HG02870 (cell line): ENCODE results near the gene VPS72.
"Not testable (repeated sequence)": the region's sequence is repeated elsewhere in the genome, so short reads cannot be mapped to it uniquely, and the experiment has no call there.

Source experiments
- ATAC-seq: cut with Tn5 transposase; IDR thresholded peaks from one replicate; pipeline ENCODE4 v1.9.1; 2021; ENCODE audit warnings: mild to moderate bottlenecking, moderate library complexity; ENCODE audit not compliant: unreplicated experiment

VPS72 gene

GRCh38 chr1:151189637-151190445 is at the start of gene VPS72:
VPS72 (minus strand) TSS chr1:151190197; CDS start chr1:151190121, 76 bp downstream.
- peak; percentile 84 for ATAC-seq

- ATAC-seq = no peak
These were observed 48.4 kb upstream of the VPS72 start for GRCh38 chr1:151238467-151238739.

- no peak for ATAC-seq
These were observed 47.9 kb upstream of the VPS72 start for GRCh38 chr1:151237678-151238466.

- no peak for ATAC-seq
These were observed 45.2 kb upstream of the VPS72 start for GRCh38 chr1:151235235-151235634.

- ATAC-seq = no peak
These were observed 32.1 kb upstream of the VPS72 start for GRCh38 chr1:151222130-151222529.

GRCh38 chr1:151221616-151222015 is 31.6 kb upstream of the VPS72 start:
- ATAC-seq = no peak

GRCh38 chr1:151213560-151213959 is 23.6 kb upstream of the VPS72 start:
- ATAC-seq = no peak

GRCh38 chr1:151211972-151212705 is 22.1 kb upstream of the VPS72 start:
- no peak for ATAC-seq

GRCh38 chr1:151210830-151211229 is 20.8 kb upstream of the VPS72 start:
- ATAC-seq = no peak

GRCh38 chr1:151205381-151205965 is 15.5 kb upstream of the VPS72 start:
- ATAC-seq = not testable (repeated sequence)

GRCh38 chr1:151199873-151200581 is 10.0 kb upstream of the VPS72 start:
- no peak for ATAC-seq

GRCh38 chr1:151198254-151199127 is 8.5 kb upstream of the VPS72 start, which contains the start of gene PIP5K1A:
PIP5K1A (plus strand) TSS chr1:151198552; CDS start chr1:151198997, 445 bp downstream.
- peak; percentile 79 for ATAC-seq

GRCh38 chr1:151197863-151198253 is 7.9 kb upstream of the VPS72 start:
- no peak for ATAC-seq

GRCh38 chr1:151196292-151196800 is 6.3 kb upstream of the VPS72 start:
- ATAC-seq = no peak

GRCh38 chr1:151194894-151195594 is 5.0 kb upstream of the VPS72 start:
- not testable (repeated sequence) for ATAC-seq

- no peak for ATAC-seq
These were observed 3.9 kb upstream of the VPS72 start for GRCh38 chr1:151193856-151194255.

- ATAC-seq = no peak
These were observed 3.3 kb upstream of the VPS72 start for GRCh38 chr1:151193304-151193703.

- ATAC-seq = no peak
These were observed 2.0 kb upstream of the VPS72 start for GRCh38 chr1:151192047-151192446.

GRCh38 chr1:151188667-151189066 is 1.3 kb downstream of the VPS72 start:
- ATAC-seq = not testable (repeated sequence)
